Measurements from ENCODE around the gene GHSR.

- TF ChIP-seq EP300 (IDR thresholded peaks at IDR 0.05) (no peak), POLR2A (IDR thresholded peaks at IDR 0.05; ENCODE audit: low read depth) (no peak), CTCF (IDR thresholded peaks at IDR 0.05) (no peak)
Measured at GRCh38 chr3:172478116-172478515, 29.9 kb upstream of the GHSR start.
